AG04450 (cell line): Measurements from ENCODE around the gene DNM2. TPM values are rescaled to one million over a fixed set of nuclear protein-coding genes. Genes with fewer than 3 reads are reported as not detected.
A peak's percentile ranks its signal among the peaks of the same experiment; 100 is the strongest.

Experiments used
- CTCF ChIA-PET: fragments of 300-600, 350-600 bp; formaldehyde crosslinking; extraction: SDS; loops from one replicate; lab custom pipeline; 2022; ENCODE audit warnings: antibody characterized with exemption, inconsistent platforms; lab: Charles Lee
- POLR2A ChIA-PET: fragments of 350-600 bp; formaldehyde crosslinking; extraction: SDS; loops from one replicate; lab custom pipeline; 2021; ENCODE audit warnings: antibody characterized with exemption, inconsistent platforms; lab: Yijun Ruan, JAX
- DNase-seq: peaks from one replicate; pipeline ENCODE4 v3.0.0-alpha.2; 2011; ENCODE audit warnings: low read depth, low spot score
- H3K27ac ChIP-seq: one replicate; pipeline ENCODE4 v1.5.1; 2012; ENCODE audit warnings: low read depth, low read length, control low read depth
- H3K27me3 ChIP-seq: one replicate; pipeline ENCODE4 v1.6.0; 2012; ENCODE audit warnings: low read length; ENCODE audit not compliant: control insufficient read depth, insufficient read depth
- H3K4me3 ChIP-seq: 2 replicates; pipeline ENCODE4 v1.5.1; 2011; ENCODE audit warnings: mild to moderate bottlenecking, low read depth, low read length, control low read depth
- H3K9me3 ChIP-seq: 2 replicates; pipeline ENCODE4 v1.5.1; 2012; ENCODE audit warnings: low read length; ENCODE audit not compliant: control insufficient read depth, insufficient read depth
- CTCF ChIP-seq: IDR thresholded peaks from 2 replicates; pipeline ENCODE4 v1.5.1; 2011; ENCODE audit warnings: low read depth, low read length, control low read depth, inconsistent platforms
- polyA plus RNA-seq: library from polyadenylated mRNA; depleted of rRNA; stranded (reverse); fragments of >200 nt; gene quantifications from 2 replicates; pipeline ENCODE4 v1.2.3, GENCODE V29; 2011

DNM2 gene
- polyA plus RNA-seq, 1 experiment: 36.9 TPM

DNA sequence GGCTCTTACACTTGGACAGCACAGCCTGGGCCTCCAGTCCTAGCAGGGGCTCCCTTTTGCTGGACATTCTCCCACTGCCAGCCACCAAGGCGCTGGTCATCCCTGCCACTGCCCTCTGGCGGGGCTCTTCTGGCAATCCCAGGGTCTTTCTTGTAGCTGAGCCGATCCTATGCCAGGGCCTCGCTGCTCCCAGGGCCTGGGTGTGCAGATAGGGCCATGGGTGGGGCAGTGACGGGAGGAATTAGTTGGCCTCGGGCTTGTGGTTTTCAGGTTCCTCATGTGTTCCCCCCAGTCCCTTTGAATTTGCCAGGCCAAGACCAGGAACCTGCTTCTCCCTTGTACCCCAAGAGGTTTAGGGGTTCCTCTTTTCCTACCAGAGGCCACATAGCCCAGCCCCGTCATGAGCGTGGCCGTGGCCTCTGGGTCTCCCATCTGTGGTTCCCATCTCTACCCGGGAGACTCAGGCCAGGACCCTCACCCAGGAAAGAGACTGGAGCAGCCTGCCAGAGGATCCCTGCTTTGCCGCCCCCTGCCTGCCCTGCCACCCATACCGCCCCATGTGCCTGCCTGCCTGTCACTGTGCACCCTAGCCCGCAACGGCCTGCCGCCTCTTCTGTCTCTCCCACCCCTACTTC lies 91.9 kb downstream of the DNM2 start:
- Histone ChIP-seq H3K4me3 (no peak overlapping the region), H3K9me3 (peaks cover 5% of the 10 kb centered on the region), H3K27me3 (no peaks in the 10 kb centered on the region), H3K27ac (no peak overlapping the region)
- ChIA-PET POLR2A (no interaction called here), CTCF (no interaction called here)
- no peak for DNase-seq
- no peak for TF ChIP-seq CTCF

- CTCF ChIA-PET: no interaction called here
Measured at GRCh38 chr19:10811391-10812111, 93.7 kb downstream of the DNM2 start.

DNA sequence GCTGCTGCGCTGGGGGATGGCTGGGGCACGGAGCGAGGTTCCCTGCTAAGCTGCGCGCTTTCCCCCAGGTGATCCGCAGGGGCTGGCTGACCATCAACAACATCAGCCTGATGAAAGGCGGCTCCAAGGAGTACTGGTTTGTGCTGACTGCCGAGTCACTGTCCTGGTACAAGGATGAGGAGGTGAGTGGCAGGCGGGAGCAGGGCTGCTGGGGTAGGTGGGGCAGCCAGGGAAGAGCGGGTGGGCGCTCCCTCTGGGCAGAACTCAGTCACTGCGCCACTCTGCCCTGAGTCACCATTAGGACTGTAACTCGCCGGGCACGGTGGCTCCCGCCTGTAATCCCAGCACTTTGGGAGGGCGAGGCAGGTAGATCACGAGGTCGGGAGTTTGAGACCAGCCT lies 94.3 kb downstream of the DNM2 start:
- DNase-seq: no peak
- POLR2A ChIA-PET: interaction anchor here (2.8 kb wide), 1 partner anchor 24 kb away, joined by 10 read pairs; the partner anchor contains the start of gene TMED1
- Histone ChIP-seq H3K27ac (peak overlapping the region; percentile 52), H3K4me3 (no peak overlapping the region), H3K9me3 (peaks cover 29% of the 10 kb centered on the region), H3K27me3 (no peaks in the 10 kb centered on the region)
- no peak for TF ChIP-seq CTCF
- CTCF ChIA-PET: no interaction called here

More at GRCh38 chr19:10811391-10812111, 93.7 kb downstream of the DNM2 start:
- Histone ChIP-seq H3K9me3 (peaks cover 23% of the 10 kb centered on the region), H3K27ac (peak overlapping the region; percentile 52), H3K4me3 (no peak overlapping the region), H3K27me3 (no peaks in the 10 kb centered on the region)
- TF ChIP-seq CTCF: no peak
- POLR2A ChIA-PET: interaction anchor here (2.8 kb wide), 1 partner anchor 24 kb away, joined by 10 read pairs; the partner anchor contains the start of gene TMED1
- DNase-seq: no peak

GRCh38 chr19:10812902-10813404 lies 95.1 kb downstream of the DNM2 start:
- Histone ChIP-seq H3K4me3 (0 out of 2 replicates have a peak overlapping the region, but pooled peaks have one; percentile 10), H3K27ac (peak overlapping the region; percentile 95), H3K9me3 (peaks cover 29% of the 10 kb centered on the region), H3K27me3 (no peaks in the 10 kb centered on the region)
- peak; percentile 87 for DNase-seq
- CTCF ChIA-PET: no interaction called here
- POLR2A ChIA-PET: interaction anchor here (0.7 to 2.9 kb wide), 3 partner anchors 23 to 52 kb away, joined by 4 to 14 read pairs (median 10); partner anchors contain the start of gene TMED1
- TF ChIP-seq CTCF: peak; percentile 4; the same call in 1 of the 2 replicates
